Hepatocyte (in vitro differentiated cells): ENCODE data around the gene METRNL. TPM values are rescaled to one million over a fixed set of nuclear protein-coding genes. Genes with fewer than 3 reads are reported as not detected.

Experiments used
- DNase-seq: peaks from one replicate; pipeline ENCODE4 v3.0.0-alpha.2; 2016; ENCODE audit warnings: low spot score
- H2AFZ ChIP-seq: fragments of 200-600 bp; sonication (generic); 2 replicates; pipeline ENCODE4 v1.6.0; 2016; ENCODE audit warnings: antibody characterized with exemption, mild to moderate bottlenecking
- H3K27ac ChIP-seq: fragments of 200-600 bp; sonication (generic); 2 replicates; pipeline ENCODE4 v1.5.1; 2016; ENCODE audit warnings: mild to moderate bottlenecking
- H3K27me3 ChIP-seq: fragments of 200-600 bp; sonication (generic); 2 replicates; pipeline ENCODE4 v1.6.1; 2016
- H3K36me3 ChIP-seq: fragments of 200-600 bp; sonication (generic); replicated peaks from 2 replicates; pipeline ENCODE4 v1.5.1; 2016; ENCODE audit warnings: low read depth; ENCODE audit not compliant: insufficient read depth
- H3K4me1 ChIP-seq: fragments of 200-600 bp; sonication (generic); 2 replicates; pipeline ENCODE4 v1.5.1; 2016; ENCODE audit warnings: mild to moderate bottlenecking, moderate library complexity; ENCODE audit not compliant: insufficient read depth
- H3K4me2 ChIP-seq: fragments of 200-600 bp; sonication (generic); 2 replicates; pipeline ENCODE4 v1.6.0; 2016
- H3K4me3 ChIP-seq: fragments of 200-600 bp; sonication (generic); 2 replicates; pipeline ENCODE4 v1.5.1; 2016; ENCODE audit warnings: mild to moderate bottlenecking
- H3K79me2 ChIP-seq: fragments of 200-600 bp; sonication (generic); 2 replicates; pipeline ENCODE4 v1.6.0; 2017; ENCODE audit warnings: mild to moderate bottlenecking
- H3K9me2 ChIP-seq: fragments of 200-600 bp; sonication (generic); replicated peaks from 2 replicates; pipeline ENCODE4 v1.6.0; 2017; ENCODE audit warnings: mild to moderate bottlenecking; ENCODE audit not compliant: insufficient read depth
- H3K9me3 ChIP-seq: fragments of 200-600 bp; sonication (generic); 2 replicates; pipeline ENCODE4 v1.5.1; 2016; ENCODE audit warnings: low read depth, mild to moderate bottlenecking
- H4K20me1 ChIP-seq: fragments of 200-600 bp; sonication (generic); 2 replicates; pipeline ENCODE4 v1.6.0; 2016; ENCODE audit warnings: mild to moderate bottlenecking; ENCODE audit not compliant: insufficient read depth, poor library complexity, severe bottlenecking
- EZH2 ChIP-seq: fragments of 200-600 bp; sonication (generic); IDR thresholded peaks from 2 replicates; pipeline ENCODE4 v1.6.1; 2016; ENCODE audit warnings: antibody characterized with exemption, mild to moderate bottlenecking, borderline replicate concordance
- EZH2phosphoT487 ChIP-seq: fragments of 200-600 bp; sonication (generic); IDR thresholded peaks from one replicate; pipeline ENCODE4 v1.6.1; 2018; ENCODE audit warnings: antibody characterized with exemption, mild to moderate bottlenecking, low read depth, moderate library complexity; ENCODE audit not compliant: unreplicated experiment, severe bottlenecking
- WGBS: methylation state at CpG from one replicate; pipeline ENCODE4 v1.1.6; 2016; ENCODE audit warnings: low lambda C conversion rate; ENCODE audit errors: missing lambda C conversion rate; 5-methylcytosine and 5-hydroxymethylcytosine counted together
- polyA plus RNA-seq: library from polyadenylated mRNA; unstranded; fragments of >200 nt; fragmentation: Nextera tagmentation; extraction: Ambion mirVana; gene quantifications from 2 replicates; pipeline ENCODE4 v1.2.1, GENCODE V29; 2016
- total RNA-seq: library from RNA; depleted of rRNA; stranded (reverse); fragments of >200 nt; gene quantifications from 2 replicates; pipeline ENCODE4 v1.2.3, GENCODE V29; 2014
- TF ChIP-seq, protein P1 (sequence below): fragments of 200-600 bp; sonication (generic); IDR thresholded peaks from 2 replicates; pipeline ENCODE4 v1.5.1; 2016; ENCODE audit warnings: antibody characterized with exemption, mild to moderate bottlenecking; ENCODE audit not compliant: poor library complexity

METRNL gene
- total and polyA plus RNA-seq, 2 experiments from 2014 or later = 97.2 to 164 TPM

DNA sequence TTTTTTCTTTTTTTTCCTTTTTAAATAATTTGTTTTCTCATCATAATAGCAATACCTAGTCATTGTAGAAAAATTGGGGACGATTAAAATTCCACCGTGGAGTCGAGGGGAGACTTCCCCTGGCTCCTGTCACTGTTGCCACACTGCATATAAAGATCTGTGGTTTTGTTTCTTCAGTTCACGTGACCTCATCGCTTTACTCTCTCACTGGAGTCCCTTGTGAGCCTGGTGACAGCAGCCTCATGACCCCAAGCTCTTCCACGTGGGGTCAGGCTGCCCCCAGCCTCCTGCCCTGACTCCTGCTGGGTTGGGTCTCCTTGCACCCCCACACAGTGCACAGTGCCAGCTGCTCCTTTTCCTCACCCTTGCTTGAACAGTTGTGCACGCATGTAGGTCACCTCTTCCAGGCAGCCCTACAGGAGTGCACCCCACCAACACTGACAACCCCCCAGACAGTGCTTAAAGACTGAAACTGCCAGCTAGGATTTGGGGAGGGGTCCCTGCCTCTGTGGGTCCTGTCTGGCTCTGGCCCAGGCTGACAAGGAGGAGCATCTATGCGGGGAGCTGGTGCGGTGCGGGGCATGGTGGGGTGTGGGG, 7.3 kb upstream of the METRNL start:
- TF ChIP-seq, protein P1, sequence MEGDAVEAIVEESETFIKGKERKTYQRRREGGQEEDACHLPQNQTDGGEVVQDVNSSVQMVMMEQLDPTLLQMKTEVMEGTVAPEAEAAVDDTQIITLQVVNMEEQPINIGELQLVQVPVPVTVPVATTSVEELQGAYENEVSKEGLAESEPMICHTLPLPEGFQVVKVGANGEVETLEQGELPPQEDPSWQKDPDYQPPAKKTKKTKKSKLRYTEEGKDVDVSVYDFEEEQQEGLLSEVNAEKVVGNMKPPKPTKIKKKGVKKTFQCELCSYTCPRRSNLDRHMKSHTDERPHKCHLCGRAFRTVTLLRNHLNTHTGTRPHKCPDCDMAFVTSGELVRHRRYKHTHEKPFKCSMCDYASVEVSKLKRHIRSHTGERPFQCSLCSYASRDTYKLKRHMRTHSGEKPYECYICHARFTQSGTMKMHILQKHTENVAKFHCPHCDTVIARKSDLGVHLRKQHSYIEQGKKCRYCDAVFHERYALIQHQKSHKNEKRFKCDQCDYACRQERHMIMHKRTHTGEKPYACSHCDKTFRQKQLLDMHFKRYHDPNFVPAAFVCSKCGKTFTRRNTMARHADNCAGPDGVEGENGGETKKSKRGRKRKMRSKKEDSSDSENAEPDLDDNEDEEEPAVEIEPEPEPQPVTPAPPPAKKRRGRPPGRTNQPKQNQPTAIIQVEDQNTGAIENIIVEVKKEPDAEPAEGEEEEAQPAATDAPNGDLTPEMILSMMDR = no peak
- TF ChIP-seq EZH2 (no peak), EZH2phosphoT487 (no peak)
- H3K9me2 ChIP-seq = no peaks in the 10 kb centered on the region
- no peaks in the 10 kb centered on the region for H3K36me3 ChIP-seq
- no peaks in the 10 kb centered on the region for H4K20me1 ChIP-seq
- H2AFZ ChIP-seq = no peak overlapping the region
- H3K4me3 ChIP-seq = no peak overlapping the region
- no peak overlapping the region for H3K27ac ChIP-seq
- 89% methylated on average over 10 of the region's 10 CpGs for WGBS
- H3K9me3 ChIP-seq = no peaks in the 10 kb centered on the region
- H3K79me2 ChIP-seq = no peaks in the 10 kb centered on the region
- no peaks in the 10 kb centered on the region for H3K27me3 ChIP-seq
- DNase-seq = no peak
- H3K4me2 ChIP-seq = no peak overlapping the region
- no peaks in the 10 kb centered on the region for H3K4me1 ChIP-seq

- no peaks in the 10 kb centered on the region for H3K9me2 ChIP-seq
- peaks cover 6% of the 10 kb centered on the region for H3K27me3 ChIP-seq
- H3K36me3 ChIP-seq = no peaks in the 10 kb centered on the region
- H3K4me3 ChIP-seq = no peak overlapping the region
- 90% methylated on average over 21 of the region's 28 CpGs for WGBS
- TF ChIP-seq EZH2phosphoT487 (no peak), EZH2 (no peak)
- TF ChIP-seq, protein P1 = no peak
- H3K4me2 ChIP-seq = no peak overlapping the region
- DNase-seq = no peak
- H3K79me2 ChIP-seq = no peaks in the 10 kb centered on the region
- H3K9me3 ChIP-seq = no peaks in the 10 kb centered on the region
- no peak overlapping the region for H3K27ac ChIP-seq
- H4K20me1 ChIP-seq = no peaks in the 10 kb centered on the region
- H2AFZ ChIP-seq = no peak overlapping the region
- H3K4me1 ChIP-seq = no peaks in the 10 kb centered on the region
Observed at GRCh38 chr17:83072600-83073358, 6.6 kb upstream of the METRNL start.

GRCh38 chr17:83073389-83074063, 5.9 kb upstream of the METRNL start:
- no peaks in the 10 kb centered on the region for H4K20me1 ChIP-seq
- 89% methylated on average over 24 of the region's 32 CpGs for WGBS
- H3K4me2 ChIP-seq = no peak overlapping the region
- no peak overlapping the region for H3K27ac ChIP-seq
- H3K9me2 ChIP-seq = no peaks in the 10 kb centered on the region
- DNase-seq = peak; percentile 71
- H3K27me3 ChIP-seq = peaks cover 12% of the 10 kb centered on the region
- no peak for TF ChIP-seq EZH2phosphoT487
- no peak for TF ChIP-seq EZH2
- TF ChIP-seq, protein P1 = no peak
- no peak overlapping the region for H2AFZ ChIP-seq
- H3K4me1 ChIP-seq = peaks cover 5% of the 10 kb centered on the region
- H3K4me3 ChIP-seq = no peak overlapping the region
- H3K36me3 ChIP-seq = no peaks in the 10 kb centered on the region
- no peaks in the 10 kb centered on the region for H3K9me3 ChIP-seq
- no peaks in the 10 kb centered on the region for H3K79me2 ChIP-seq
